ENCODE results near the gene DMD.
"Not testable (repeated sequence)": the region's sequence is repeated elsewhere in the genome, so short reads cannot be mapped to it uniquely, and the experiment has no call there.

DMD gene

GRCh38 chrX:31487951-31488350 lies 1723.4 kb downstream of the DMD start:
- no peaks in the 10 kb centered on the region for H3K4me1 ChIP-seq (ENCODE audit: insufficient read depth, low read length)
- no peak overlapping the region for H3K4me3 ChIP-seq (ENCODE audit: low read depth in 1 of 2, low read length in 2 of 2)
- DNase-seq = no peak
- H3K27ac ChIP-seq (ENCODE audit: low read length) = no peak overlapping the region
- no peaks in the 10 kb centered on the region for H3K27me3 ChIP-seq (ENCODE audit: insufficient read depth, low read length, poor library complexity)
- no peaks in the 10 kb centered on the region for H4K20me1 ChIP-seq (ENCODE audit: insufficient read depth, low read length)
- no peak overlapping the region for H2AFZ ChIP-seq (ENCODE audit: low read depth, low read length)
- H3K9me3 ChIP-seq (ENCODE audit: insufficient read depth, low read length, severe bottlenecking) = no peaks in the 10 kb centered on the region
- no peak for ATAC-seq (ENCODE audit: insufficient read depth, low read depth)
- no peaks in the 10 kb centered on the region for H3K79me2 ChIP-seq (ENCODE audit: insufficient read depth, low read length)
- no peaks in the 10 kb centered on the region for H3K36me3 ChIP-seq (ENCODE audit: insufficient read depth, low read length)
- H3K9ac ChIP-seq (ENCODE audit: low read depth, low read length) = no peak overlapping the region
- TF ChIP-seq EZH2 (IDR thresholded peaks at IDR 0.05; ENCODE audit: borderline replicate concordance, low read depth, low read length, severe bottlenecking) = no peak
- no peak overlapping the region for H3K4me2 ChIP-seq (ENCODE audit: insufficient read depth, low read length)

- Histone ChIP-seq H2AFZ (ENCODE audit: low read depth, low read length) (no peak overlapping the region), H3K4me2 (ENCODE audit: insufficient read depth, low read length) (no peak overlapping the region), H3K36me3 (ENCODE audit: insufficient read depth, low read length) (no peaks in the 10 kb centered on the region), H3K9ac (ENCODE audit: low read depth, low read length) (no peak overlapping the region), H4K20me1 (ENCODE audit: insufficient read depth, low read length) (no peaks in the 10 kb centered on the region), H3K79me2 (ENCODE audit: insufficient read depth, low read length) (no peaks in the 10 kb centered on the region), H3K4me3 (ENCODE audit: low read depth in 1 of 2, low read length in 2 of 2) (no peak overlapping the region), H3K4me1 (ENCODE audit: insufficient read depth, low read length) (no peaks in the 10 kb centered on the region), H3K9me3 (ENCODE audit: insufficient read depth, low read length, severe bottlenecking) (no peaks in the 10 kb centered on the region), H3K27ac (ENCODE audit: low read length) (no peak overlapping the region), H3K27me3 (ENCODE audit: insufficient read depth, low read length, poor library complexity) (no peaks in the 10 kb centered on the region)
- ATAC-seq (ENCODE audit: insufficient read depth, low read depth) (no peak), DNase-seq (no peak)
- TF ChIP-seq EZH2 (IDR thresholded peaks at IDR 0.05; ENCODE audit: borderline replicate concordance, low read depth, low read length, severe bottlenecking) (no peak), CTCF (IDR thresholded peaks at IDR 0.05; ENCODE audit: borderline replicate concordance, extremely low read depth, low read length, poor library complexity, severe bottlenecking) (no peak)
These were observed 1728.0 kb downstream of the DMD start for GRCh38 chrX:31483336-31483735.

GRCh38 chrX:31480696-31481095 lies 1730.7 kb downstream of the DMD start:
- no peaks in the 10 kb centered on the region for H3K4me1 ChIP-seq (ENCODE audit: insufficient read depth, low read length)
- TF ChIP-seq EZH2 (IDR thresholded peaks at IDR 0.05; ENCODE audit: borderline replicate concordance, low read depth, low read length, severe bottlenecking) = no peak
- TF ChIP-seq CTCF (IDR thresholded peaks at IDR 0.05; ENCODE audit: borderline replicate concordance, extremely low read depth, low read length, poor library complexity, severe bottlenecking) = no peak
- H4K20me1 ChIP-seq (ENCODE audit: insufficient read depth, low read length) = no peaks in the 10 kb centered on the region
- H3K36me3 ChIP-seq (ENCODE audit: insufficient read depth, low read length) = no peaks in the 10 kb centered on the region
- no peak overlapping the region for H3K4me2 ChIP-seq (ENCODE audit: insufficient read depth, low read length)
- no peak for DNase-seq
- H3K9ac ChIP-seq (ENCODE audit: low read depth, low read length) = no peak overlapping the region
- H3K4me3 ChIP-seq (ENCODE audit: low read depth in 1 of 2, low read length in 2 of 2) = no peak overlapping the region
- H2AFZ ChIP-seq (ENCODE audit: low read depth, low read length) = no peak overlapping the region
- no peaks in the 10 kb centered on the region for H3K27me3 ChIP-seq (ENCODE audit: insufficient read depth, low read length, poor library complexity)
- no peaks in the 10 kb centered on the region for H3K79me2 ChIP-seq (ENCODE audit: insufficient read depth, low read length)
- H3K9me3 ChIP-seq (ENCODE audit: insufficient read depth, low read length, severe bottlenecking) = no peaks in the 10 kb centered on the region
- ATAC-seq (ENCODE audit: insufficient read depth, low read depth) = no peak
- H3K27ac ChIP-seq (ENCODE audit: low read length) = no peak overlapping the region

- DNase-seq (no peak), ATAC-seq (ENCODE audit: insufficient read depth, low read depth) (no peak)
- Histone ChIP-seq H3K9ac (ENCODE audit: low read depth, low read length) (no peak overlapping the region), H3K4me2 (ENCODE audit: insufficient read depth, low read length) (no peak overlapping the region), H3K27ac (ENCODE audit: low read length) (no peak overlapping the region), H3K79me2 (ENCODE audit: insufficient read depth, low read length) (no peaks in the 10 kb centered on the region), H2AFZ (ENCODE audit: low read depth, low read length) (no peak overlapping the region), H3K4me1 (ENCODE audit: insufficient read depth, low read length) (no peaks in the 10 kb centered on the region), H3K9me3 (ENCODE audit: insufficient read depth, low read length, severe bottlenecking) (no peaks in the 10 kb centered on the region), H3K27me3 (ENCODE audit: insufficient read depth, low read length, poor library complexity) (no peaks in the 10 kb centered on the region), H3K36me3 (ENCODE audit: insufficient read depth, low read length) (no peaks in the 10 kb centered on the region), H4K20me1 (ENCODE audit: insufficient read depth, low read length) (no peaks in the 10 kb centered on the region), H3K4me3 (ENCODE audit: low read depth in 1 of 2, low read length in 2 of 2) (no peak overlapping the region)
- no peak for TF ChIP-seq CTCF (IDR thresholded peaks at IDR 0.05; ENCODE audit: borderline replicate concordance, extremely low read depth, low read length, poor library complexity, severe bottlenecking)
- TF ChIP-seq EZH2 (IDR thresholded peaks at IDR 0.05; ENCODE audit: borderline replicate concordance, low read depth, low read length, severe bottlenecking) = no peak
These were observed 1740.1 kb downstream of the DMD start for GRCh38 chrX:31471229-31471628.

- not testable (repeated sequence) for ATAC-seq (ENCODE audit: insufficient read depth, low read depth); H3K79me2 ChIP-seq (ENCODE audit: insufficient read depth, low read length); DNase-seq; H2AFZ ChIP-seq (ENCODE audit: low read depth, low read length); H3K9ac ChIP-seq (ENCODE audit: low read depth, low read length); H3K27ac ChIP-seq (ENCODE audit: low read length); H3K9me3 ChIP-seq (ENCODE audit: insufficient read depth, low read length, severe bottlenecking); H4K20me1 ChIP-seq (ENCODE audit: insufficient read depth, low read length); H3K27me3 ChIP-seq (ENCODE audit: insufficient read depth, low read length, poor library complexity); H3K4me3 ChIP-seq (ENCODE audit: low read depth in 1 of 2, low read length in 2 of 2); H3K36me3 ChIP-seq (ENCODE audit: insufficient read depth, low read length); H3K4me2 ChIP-seq (ENCODE audit: insufficient read depth, low read length); H3K4me1 ChIP-seq (ENCODE audit: insufficient read depth, low read length)
These were observed 1740.6 kb downstream of the DMD start for GRCh38 chrX:31470753-31471152.

Data from DND-41 (cell line).